Activated T-cell treated with anti-CD3 and anti-CD28 coated beads, Interleukin-2, amount 50 U/mL, for 4 hours (primary cell): ENCODE results near the gene NRCAM. TPM values are rescaled to one million over a fixed set of nuclear protein-coding genes. Genes with fewer than 3 reads are reported as not detected.
"Not testable (repeated sequence)": the region's sequence is repeated elsewhere in the genome, so short reads cannot be mapped to it uniquely, and the experiment has no call there.

ENCODE experiments used
- ATAC-seq, 2 donors: fragments of 200-7000 bp; cut with Tn5 transposase; one replicate each; pipeline ENCODE4 v1.10.0; 2021
- DNase-seq: peaks from one replicate; pipeline ENCODE4 v3.0.0-alpha.2; 2020
- H3K27me3 Mint-ChIP-seq: one replicate; pipeline ENCODE4 v1.8.0; 2021; ENCODE audit warnings: low read depth, mixed read lengths
- H3K36me3 Mint-ChIP-seq: one replicate; pipeline ENCODE4 v1.8.0; 2022; ENCODE audit warnings: mixed read lengths; ENCODE audit not compliant: insufficient read depth
- H3K4me1 Mint-ChIP-seq: one replicate; pipeline ENCODE4 v1.8.0; 2021; ENCODE audit warnings: low read depth, mixed read lengths
- H3K4me3 Mint-ChIP-seq: one replicate; pipeline ENCODE4 v1.8.0; 2021; ENCODE audit warnings: mild to moderate bottlenecking, moderate library complexity, mixed read lengths
- H3K9me3 Mint-ChIP-seq: one replicate; pipeline ENCODE4 v1.8.0; 2021; ENCODE audit warnings: mixed read lengths
- total RNA-seq, 3 donors: library from RNA; stranded (reverse); gene quantifications; one replicate each; pipeline ENCODE4 v1.2.1, GENCODE V29; 2021

NRCAM gene
- total RNA-seq, 3 donors from 2014 or later, result 0.53 to 0.73 (median 0.69) TPM

DNA sequence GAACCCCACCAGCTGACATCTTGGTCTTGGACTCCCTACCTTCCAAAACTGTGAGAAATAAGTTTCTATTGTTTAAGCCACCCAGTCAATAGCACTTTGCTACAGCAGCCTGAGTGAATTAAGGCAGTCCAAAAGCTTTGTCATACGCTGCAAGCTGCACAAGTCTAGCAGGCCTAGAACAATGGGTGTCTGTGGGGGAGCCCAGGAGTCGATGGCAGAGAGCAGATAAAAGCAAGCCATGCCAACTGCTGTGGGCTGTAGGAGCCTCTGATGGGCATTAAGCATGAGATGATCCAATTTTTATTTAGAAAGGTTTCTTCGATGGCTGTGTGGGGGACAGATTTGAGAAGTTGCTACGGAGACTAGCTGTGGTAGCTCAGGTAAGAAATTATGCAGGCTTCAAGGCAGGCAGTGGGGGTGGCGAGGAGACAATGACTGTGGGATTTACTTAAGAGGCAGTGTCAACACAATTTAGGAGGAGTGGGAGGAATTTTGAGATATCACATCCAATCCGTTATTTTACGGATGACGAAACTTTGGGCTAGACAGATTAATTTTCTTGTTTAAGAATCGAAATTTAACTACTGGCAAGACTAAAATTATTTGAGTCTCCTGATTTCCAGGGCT is 110.4 kb downstream of the NRCAM start:
- Mint-ChIP-seq H3K27me3 (no peaks in the 10 kb centered on the region), H3K36me3 (no peaks in the 10 kb centered on the region), H3K4me3 (no peak overlapping the region), H3K4me1 (no peaks in the 10 kb centered on the region), H3K9me3 (no peaks in the 10 kb centered on the region)
- ATAC-seq (no peak), DNase-seq (no peak)

DNA sequence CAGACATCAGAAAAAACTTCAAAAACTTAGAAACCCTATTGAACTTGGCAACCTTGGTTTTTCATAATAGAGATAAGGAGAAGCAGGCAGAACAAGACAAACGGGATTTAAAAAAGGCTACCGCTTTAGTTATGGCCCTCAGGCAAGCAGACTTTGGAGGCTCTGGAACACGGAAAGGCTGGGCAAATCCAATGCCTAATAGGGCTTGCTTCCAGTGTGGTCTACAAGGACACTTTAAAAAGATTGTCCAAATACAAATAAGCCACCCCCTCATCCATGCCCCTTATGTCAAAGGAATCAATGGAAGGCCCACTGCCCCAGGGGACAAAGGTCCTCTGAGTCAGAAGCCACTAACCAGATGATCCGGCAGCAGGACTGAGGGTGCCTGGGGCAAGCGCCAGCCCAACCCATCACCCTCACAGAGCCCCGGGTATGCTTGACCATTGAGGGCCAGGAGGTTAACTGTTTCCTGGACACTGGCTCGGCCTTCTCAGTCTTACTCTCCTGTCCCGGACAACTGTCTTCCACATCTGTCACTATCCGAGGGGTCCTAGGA is 115.3 kb downstream of the NRCAM start:
- H3K36me3 Mint-ChIP-seq, result no peaks in the 10 kb centered on the region
- no peaks in the 10 kb centered on the region for H3K9me3 Mint-ChIP-seq
- DNase-seq, result no peak
- peaks cover 3% of the 10 kb centered on the region for H3K27me3 Mint-ChIP-seq
- no peak overlapping the region for H3K4me3 Mint-ChIP-seq
- no peak for ATAC-seq
- no peaks in the 10 kb centered on the region for H3K4me1 Mint-ChIP-seq

GRCh38 chr7:108340406-108340805 is 115.8 kb downstream of the NRCAM start:
- ATAC-seq, H3K27me3 Mint-ChIP-seq: not testable (repeated sequence)

GRCh38 chr7:108335269-108335918 is 120.8 kb downstream of the NRCAM start:
- DNase-seq (no peak), ATAC-seq (no peak)
- H3K36me3 Mint-ChIP-seq, result no peaks in the 10 kb centered on the region
- H3K4me1 Mint-ChIP-seq, result no peaks in the 10 kb centered on the region
- H3K27me3 Mint-ChIP-seq, result peaks cover 4% of the 10 kb centered on the region
- no peaks in the 10 kb centered on the region for H3K9me3 Mint-ChIP-seq
- H3K4me3 Mint-ChIP-seq, result no peak overlapping the region

More at GRCh38 chr7:108340406-108340805, 115.8 kb downstream of the NRCAM start:
- H3K9me3 Mint-ChIP-seq, H3K4me3 Mint-ChIP-seq, DNase-seq, H3K36me3 Mint-ChIP-seq, H3K4me1 Mint-ChIP-seq: not testable (repeated sequence)

DNA sequence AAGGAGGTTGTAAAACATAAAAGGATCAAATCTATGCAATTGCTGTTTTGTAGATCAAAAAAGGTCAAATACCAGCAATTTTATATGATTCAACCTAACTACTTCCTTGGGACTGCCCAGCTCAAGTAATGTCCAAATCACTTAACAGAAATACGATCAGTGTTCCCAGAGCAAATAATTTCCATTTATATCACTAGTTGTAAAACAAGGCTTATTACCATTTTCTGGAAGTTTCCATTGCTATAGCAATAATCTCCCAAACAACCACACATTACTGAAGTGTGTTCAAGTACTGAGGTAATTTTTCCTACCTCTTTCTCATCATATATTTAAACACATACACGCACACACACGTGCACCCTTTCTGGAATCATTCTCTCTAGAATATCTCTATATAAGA is 123.3 kb downstream of the NRCAM start:
- DNase-seq (no peak), ATAC-seq (no peak)
- Mint-ChIP-seq H3K9me3 (no peaks in the 10 kb centered on the region), H3K27me3 (peaks cover 4% of the 10 kb centered on the region), H3K4me1 (peaks cover 2% of the 10 kb centered on the region), H3K36me3 (no peaks in the 10 kb centered on the region), H3K4me3 (no peak overlapping the region)

DNA sequence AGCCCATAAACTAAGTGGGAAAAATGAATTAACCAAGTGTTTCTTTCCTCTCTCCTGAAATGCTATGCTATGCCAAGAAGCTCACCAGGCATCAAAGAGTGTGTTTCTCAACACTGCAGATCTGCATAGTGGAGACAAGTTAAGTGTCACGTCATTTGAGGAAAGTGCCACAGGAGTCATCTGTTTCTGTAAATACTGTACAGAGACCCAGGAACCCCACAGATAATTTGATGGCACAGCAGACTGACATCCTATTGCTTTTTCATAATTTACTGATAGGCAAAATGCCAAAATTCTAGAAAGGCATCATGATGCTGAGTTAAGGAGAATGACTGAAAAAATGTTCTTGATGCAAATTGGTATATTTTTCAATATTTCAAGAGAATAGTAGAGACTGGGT is 124.3 kb downstream of the NRCAM start:
- no peaks in the 10 kb centered on the region for H3K36me3 Mint-ChIP-seq
- DNase-seq, result no peak
- no peak for ATAC-seq
- H3K4me1 Mint-ChIP-seq, result peaks cover 2% of the 10 kb centered on the region
- no peak overlapping the region for H3K4me3 Mint-ChIP-seq
- H3K27me3 Mint-ChIP-seq, result peaks cover 2% of the 10 kb centered on the region
- H3K9me3 Mint-ChIP-seq, result no peaks in the 10 kb centered on the region

- H3K9me3 Mint-ChIP-seq, result no peaks in the 10 kb centered on the region
- ATAC-seq (no peak), DNase-seq (no peak)
- H3K4me3 Mint-ChIP-seq, result no peak overlapping the region
- H3K4me1 Mint-ChIP-seq, result peaks cover 2% of the 10 kb centered on the region
- peaks cover 5% of the 10 kb centered on the region for H3K27me3 Mint-ChIP-seq
- H3K36me3 Mint-ChIP-seq, result no peaks in the 10 kb centered on the region
Measured at GRCh38 chr7:108330227-108330626, 126.0 kb downstream of the NRCAM start.

DNA sequence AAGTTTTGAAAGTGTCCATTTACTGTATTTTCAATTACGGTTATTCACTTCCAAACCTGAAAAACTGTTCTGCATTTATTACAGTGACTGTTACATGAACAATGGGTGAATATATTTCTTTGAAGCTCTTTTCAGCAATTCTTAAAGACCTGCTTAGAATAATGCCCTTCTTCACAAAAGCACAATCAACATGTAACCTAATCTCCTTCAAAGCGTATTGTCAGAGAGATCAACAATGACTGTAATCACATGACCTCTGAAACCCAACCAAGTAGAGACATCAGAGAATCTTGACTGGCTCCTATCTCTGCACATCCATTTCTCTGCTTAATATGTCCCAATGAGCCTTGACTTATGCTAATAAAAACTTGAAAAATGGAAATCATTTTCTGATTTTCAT is 126.7 kb downstream of the NRCAM start:
- DNase-seq (no peak), ATAC-seq (no peak)
- Mint-ChIP-seq H3K9me3 (no peaks in the 10 kb centered on the region), H3K4me1 (peaks cover 2% of the 10 kb centered on the region), H3K27me3 (peaks cover 5% of the 10 kb centered on the region), H3K36me3 (no peaks in the 10 kb centered on the region), H3K4me3 (no peak overlapping the region)

- DNase-seq, result no peak
- Mint-ChIP-seq H3K27me3 (peaks cover 7% of the 10 kb centered on the region), H3K9me3 (no peaks in the 10 kb centered on the region), H3K36me3 (no peaks in the 10 kb centered on the region), H3K4me3 (no peak overlapping the region), H3K4me1 (peaks cover 2% of the 10 kb centered on the region)
- no peak for ATAC-seq
Measured at GRCh38 chr7:108328174-108328651, 128.0 kb downstream of the NRCAM start.

- no peak for DNase-seq
- Mint-ChIP-seq H3K9me3 (no peaks in the 10 kb centered on the region), H3K4me3 (no peak overlapping the region)
Measured at GRCh38 chr7:108327353-108327752, 128.9 kb downstream of the NRCAM start.

DNA sequence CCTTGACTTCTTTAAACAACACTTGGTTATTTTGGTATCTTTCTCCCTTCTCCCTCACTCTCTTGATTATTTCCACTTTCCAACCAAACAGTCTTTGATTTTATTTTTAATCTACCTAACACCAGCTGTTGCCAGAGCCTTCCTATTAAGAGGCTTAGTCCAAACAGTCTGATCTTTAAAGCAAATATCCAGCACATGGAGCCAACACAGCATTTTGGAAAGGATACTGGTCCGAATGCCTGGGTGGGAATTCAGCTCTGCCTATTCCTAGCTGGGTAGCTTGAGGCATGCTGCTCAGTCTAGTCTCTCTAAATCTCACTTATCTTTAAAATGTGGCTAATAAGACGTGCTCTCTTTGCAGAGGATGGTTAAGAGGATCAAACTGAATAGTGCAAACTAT is 129.3 kb downstream of the NRCAM start:
- H3K27me3 Mint-ChIP-seq, result peaks cover 7% of the 10 kb centered on the region

More at GRCh38 chr7:108327353-108327752, 128.9 kb downstream of the NRCAM start:
- no peak for ATAC-seq
- peaks cover 2% of the 10 kb centered on the region for H3K4me1 Mint-ChIP-seq
- peaks cover 7% of the 10 kb centered on the region for H3K27me3 Mint-ChIP-seq
- H3K36me3 Mint-ChIP-seq, result no peaks in the 10 kb centered on the region

GRCh38 chr7:108324053-108325038 is 131.9 kb downstream of the NRCAM start:
- Mint-ChIP-seq H3K4me1 (peaks cover 2% of the 10 kb centered on the region), H3K4me3 (no peak overlapping the region), H3K27me3 (peaks cover 7% of the 10 kb centered on the region), H3K9me3 (no peaks in the 10 kb centered on the region), H3K36me3 (no peaks in the 10 kb centered on the region)
- ATAC-seq (no peak), DNase-seq (no peak)

More for the DNA sequence above, 129.3 kb downstream of the NRCAM start:
- Mint-ChIP-seq H3K36me3 (no peaks in the 10 kb centered on the region), H3K4me1 (peaks cover 2% of the 10 kb centered on the region), H3K9me3 (no peaks in the 10 kb centered on the region), H3K4me3 (no peak overlapping the region)
- no peak for DNase-seq
- ATAC-seq, result no peak

GRCh38 chr7:108322925-108323832 is 133.1 kb downstream of the NRCAM start:
- Mint-ChIP-seq H3K4me3 (no peak overlapping the region), H3K36me3 (no peaks in the 10 kb centered on the region), H3K27me3 (peaks cover 10% of the 10 kb centered on the region), H3K9me3 (no peaks in the 10 kb centered on the region), H3K4me1 (peaks cover 2% of the 10 kb centered on the region)
- ATAC-seq (no peak), DNase-seq (no peak)
